Vagina (tissue), 2 donors: ENCODE data around the gene CCL14. TPM values are rescaled to one million over a fixed set of nuclear protein-coding genes. Genes with fewer than 3 reads are reported as not detected.
"Not testable (repeated sequence)": the region's sequence is repeated elsewhere in the genome, so short reads cannot be mapped to it uniquely, and the experiment has no call there.

Source experiments
- DNase-seq, 2 donors: peaks; one replicate each; pipeline ENCODE4 v3.0.0-alpha.2; 2017; ENCODE audit errors: extremely low spot score in 2 of 2
- H3K27ac ChIP-seq: fragments of 200-600 bp; sonication (generic); one replicate; pipeline ENCODE4 v1.5.1; 2019
- H3K27me3 ChIP-seq: fragments of 200-600 bp; sonication (generic); one replicate; pipeline ENCODE4 v1.5.1; 2019
- H3K36me3 ChIP-seq, 2 donors: fragments of 200-600 bp; sonication (generic); one replicate each; pipeline ENCODE4 v1.5.1; 2017 to 2019
- H3K4me1 ChIP-seq: fragments of 200-600 bp; sonication (generic); one replicate; pipeline ENCODE4 v1.5.1; 2019
- H3K4me3 ChIP-seq, 2 donors: fragments of 200-600 bp; sonication (generic); 1 replicate in 1 of 2; 2 replicates in 1 of 2; pipeline ENCODE4 v1.5.1; 2016 to 2019
- H3K9me3 ChIP-seq: fragments of 200-600 bp; sonication (generic); one replicate; pipeline ENCODE4 v1.5.1; 2019
- CTCF ChIP-seq, 3 experiments: fragments of 450-650 bp in 2 of 3; fragments of 200-600 bp in 1 of 3; sonication (generic) in 1 of 3; IDR thresholded peaks; one replicate each; pipeline ENCODE4 v1.5.1; 2017 to 2019; ENCODE audit warnings: antibody characterized with exemption in 3 of 3, mild to moderate bottlenecking in 2 of 3, moderate library complexity in 2 of 3
- POLR2A ChIP-seq, 2 donors: fragments of 450-650 bp; IDR thresholded peaks; one replicate each; pipeline ENCODE4 v1.6.1; 2017; ENCODE audit warnings: antibody characterized with exemption in 2 of 2, mild to moderate bottlenecking in 2 of 2, moderate library complexity in 2 of 2
- POLR2AphosphoS5 ChIP-seq, 2 donors: sonication (generic); formaldehyde crosslinking; IDR thresholded peaks; one replicate each; pipeline ENCODE4 v1.9.0; 2017; ENCODE audit warnings: antibody characterized with exemption in 2 of 2, mild to moderate bottlenecking in 2 of 2, low read depth in 1 of 2; ENCODE audit not compliant: insufficient read depth in 1 of 2
- intact Hi-C: fragments of 100-400 bp; cut with DNase I; formaldehyde crosslinking; loops from one replicate; pipeline ENCODE4 v1.15.1; 2023
- total RNA-seq: library from RNA; depleted of rRNA; stranded (reverse); fragments of >200 nt; gene quantifications from one replicate; pipeline ENCODE4 v1.2.3, GENCODE V29; 2016

Gene CCL14
- total RNA-seq, 1 donor from 2014 or later, result 93.1 TPM

GRCh38 chr17:36024106-36024869 is 37.8 kb upstream of the CCL14 start:
- H3K36me3 ChIP-seq, result no peaks in the 10 kb centered on the region
- intact Hi-C loops, result no loop called here
- no peak for DNase-seq
- no peak overlapping the region for H3K4me3 ChIP-seq
- H3K9me3 ChIP-seq, result no peaks in the 10 kb centered on the region
- H3K27ac ChIP-seq, result no peak overlapping the region
- no peaks in the 10 kb centered on the region for H3K4me1 ChIP-seq
- no peaks in the 10 kb centered on the region for H3K27me3 ChIP-seq
- TF ChIP-seq POLR2A (IDR thresholded peaks at IDR 0.05) (no peak), POLR2AphosphoS5 (IDR thresholded peaks at IDR 0.05; ENCODE audit: insufficient read depth in 1 of 2, low read depth in 1 of 2) (no peak), CTCF (IDR thresholded peaks at IDR 0.05) (no peak)

GRCh38 chr17:36019423-36019822 is 32.9 kb upstream of the CCL14 start:
- no peak for DNase-seq
- Histone ChIP-seq H3K27ac (no peak overlapping the region), H3K4me1 (no peaks in the 10 kb centered on the region), H3K9me3 (no peaks in the 10 kb centered on the region), H3K4me3 (no peak overlapping the region), H3K27me3 (no peaks in the 10 kb centered on the region), H3K36me3 (no peaks in the 10 kb centered on the region)
- TF ChIP-seq CTCF (IDR thresholded peaks at IDR 0.05) (no peak), POLR2AphosphoS5 (IDR thresholded peaks at IDR 0.05; ENCODE audit: insufficient read depth in 1 of 2, low read depth in 1 of 2) (no peak), POLR2A (IDR thresholded peaks at IDR 0.05) (no peak)
- intact Hi-C loops, result no loop called here

- Histone ChIP-seq H3K4me3 (no peak within 1 kb of the TSS), H3K27me3 (no peaks in the 10 kb centered on the region), H3K36me3 (no peaks in the 10 kb centered on the region), H3K27ac (no peak within 1 kb of the TSS), H3K4me1 (no peaks in the 10 kb centered on the region), H3K9me3 (no peaks in the 10 kb centered on the region)
- TF ChIP-seq POLR2A (IDR thresholded peaks at IDR 0.05) (no peak), POLR2AphosphoS5 (IDR thresholded peaks at IDR 0.05; ENCODE audit: insufficient read depth in 1 of 2, low read depth in 1 of 2) (no peak), CTCF (IDR thresholded peaks at IDR 0.05) (no peak)
- intact Hi-C loops, result no loop called here
- no peak for DNase-seq
Observed at GRCh38 chr17:36017799-36018198, 31.3 kb upstream of the CCL14 start, which contains the start of gene CCL23. CCL23 (minus strand) TSS chr17:36017972; CDS start chr17:36017897, 75 bp downstream.

GRCh38 chr17:36016555-36016954 is 30.0 kb upstream of the CCL14 start:
- intact Hi-C loops, result no loop called here
- H3K4me3 ChIP-seq, result no peak overlapping the region
- no peak for DNase-seq
- no peaks in the 10 kb centered on the region for H3K36me3 ChIP-seq
- TF ChIP-seq POLR2AphosphoS5 (IDR thresholded peaks at IDR 0.05; ENCODE audit: insufficient read depth in 1 of 2, low read depth in 1 of 2), result no peak
- no peak for TF ChIP-seq CTCF (IDR thresholded peaks at IDR 0.05)
- TF ChIP-seq POLR2A (IDR thresholded peaks at IDR 0.05), result no peak
- H3K27ac ChIP-seq, result no peak overlapping the region
- H3K9me3 ChIP-seq, result peaks cover 5% of the 10 kb centered on the region
- H3K4me1 ChIP-seq, result no peaks in the 10 kb centered on the region
- H3K27me3 ChIP-seq, result no peaks in the 10 kb centered on the region

GRCh38 chr17:36015895-36016294 is 29.4 kb upstream of the CCL14 start:
- H3K4me1 ChIP-seq, H3K4me3 ChIP-seq, DNase-seq, H3K36me3 ChIP-seq, intact Hi-C loops, H3K9me3 ChIP-seq, H3K27ac ChIP-seq, H3K27me3 ChIP-seq: not testable (repeated sequence)
